ENCODE measurements around the gene C1orf159.

DNA sequence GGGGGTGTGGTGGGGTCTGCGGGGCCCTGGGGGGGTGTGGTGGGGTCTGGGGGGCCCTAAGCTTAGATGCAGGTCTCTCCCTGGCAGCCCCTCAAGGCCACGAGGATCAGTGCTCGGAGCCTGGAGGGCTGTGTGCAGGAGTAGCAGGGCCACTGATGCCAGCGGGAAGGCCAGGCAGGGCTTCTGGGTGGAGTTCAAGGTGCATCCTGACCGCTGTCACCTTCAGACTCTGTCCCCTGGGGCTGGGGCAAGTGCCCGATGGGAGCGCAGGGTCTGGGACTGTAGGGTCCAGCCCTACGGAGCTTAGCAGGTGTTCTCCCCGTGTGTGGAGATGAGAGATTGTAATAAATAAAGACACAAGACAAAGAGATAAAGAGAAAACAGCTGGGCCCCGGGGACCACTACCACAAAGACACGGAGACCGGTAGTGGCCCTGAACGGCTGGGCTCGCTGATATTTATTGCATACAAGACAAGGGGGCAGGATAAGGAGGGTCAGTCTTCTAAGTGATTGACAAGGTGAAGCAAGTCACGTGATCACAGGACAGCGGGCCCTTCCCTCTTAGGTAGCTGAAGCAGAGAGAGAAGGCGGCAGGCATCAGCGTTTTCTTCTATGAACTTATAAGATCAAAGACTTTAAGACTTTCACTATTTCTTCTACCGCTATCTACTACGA, 50.5 kb downstream of the C1orf159 start:
- TF ChIP-seq, protein P1, sequence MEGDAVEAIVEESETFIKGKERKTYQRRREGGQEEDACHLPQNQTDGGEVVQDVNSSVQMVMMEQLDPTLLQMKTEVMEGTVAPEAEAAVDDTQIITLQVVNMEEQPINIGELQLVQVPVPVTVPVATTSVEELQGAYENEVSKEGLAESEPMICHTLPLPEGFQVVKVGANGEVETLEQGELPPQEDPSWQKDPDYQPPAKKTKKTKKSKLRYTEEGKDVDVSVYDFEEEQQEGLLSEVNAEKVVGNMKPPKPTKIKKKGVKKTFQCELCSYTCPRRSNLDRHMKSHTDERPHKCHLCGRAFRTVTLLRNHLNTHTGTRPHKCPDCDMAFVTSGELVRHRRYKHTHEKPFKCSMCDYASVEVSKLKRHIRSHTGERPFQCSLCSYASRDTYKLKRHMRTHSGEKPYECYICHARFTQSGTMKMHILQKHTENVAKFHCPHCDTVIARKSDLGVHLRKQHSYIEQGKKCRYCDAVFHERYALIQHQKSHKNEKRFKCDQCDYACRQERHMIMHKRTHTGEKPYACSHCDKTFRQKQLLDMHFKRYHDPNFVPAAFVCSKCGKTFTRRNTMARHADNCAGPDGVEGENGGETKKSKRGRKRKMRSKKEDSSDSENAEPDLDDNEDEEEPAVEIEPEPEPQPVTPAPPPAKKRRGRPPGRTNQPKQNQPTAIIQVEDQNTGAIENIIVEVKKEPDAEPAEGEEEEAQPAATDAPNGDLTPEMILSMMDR (IDR thresholded peaks at IDR 0.05), result no peak
- TF ChIP-seq POLR2A (IDR thresholded peaks at IDR 0.05), result no peak
- TF ChIP-seq POLR2AphosphoS5 (IDR thresholded peaks at IDR 0.05), result no peak
- no peak for TF ChIP-seq EP300 (IDR thresholded peaks at IDR 0.05)

Data from sigmoid colon (tissue), 4 donors.